Uterus (tissue), 2 donors: ENCODE measurements around the gene TRPV6.

Experiments
- POLR2A ChIP-seq, 2 donors: fragments of 450-650 bp; IDR thresholded peaks; one replicate each; pipeline ENCODE4 v1.6.1; 2016; ENCODE audit warnings: antibody characterized with exemption in 2 of 2, mild to moderate bottlenecking in 1 of 2, moderate library complexity in 1 of 2
- TF ChIP-seq, protein P1 (sequence below), 4 experiments: fragments of 200-600 bp in 2 of 4; fragments of 450-650 bp in 2 of 4; sonication (generic) in 2 of 4; IDR thresholded peaks; one replicate each; pipeline ENCODE4 v1.5.1; 2016 to 2019; ENCODE audit warnings: antibody characterized with exemption in 4 of 4, mild to moderate bottlenecking in 2 of 4, moderate library complexity in 1 of 4

DNA sequence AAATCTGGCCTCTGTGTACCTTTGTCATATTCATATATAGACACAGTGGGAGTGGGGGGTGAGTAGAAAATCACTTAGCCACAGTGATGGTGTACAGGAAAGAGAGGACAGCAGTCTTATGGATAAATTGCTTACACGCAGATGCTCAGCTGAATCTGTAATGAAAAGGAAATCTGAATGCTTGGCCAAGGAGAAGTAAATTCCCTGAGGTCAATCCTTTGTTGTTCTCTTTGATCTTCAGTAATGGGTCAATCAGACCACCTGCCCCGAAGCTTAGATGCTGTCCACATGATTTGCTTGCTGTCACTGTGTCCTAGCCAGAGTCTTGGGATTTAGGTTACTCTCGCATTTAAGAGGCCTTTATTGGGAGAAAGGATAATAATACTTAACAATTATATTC is 49.1 kb downstream of the TRPV6 start:
- TF ChIP-seq, protein P1, sequence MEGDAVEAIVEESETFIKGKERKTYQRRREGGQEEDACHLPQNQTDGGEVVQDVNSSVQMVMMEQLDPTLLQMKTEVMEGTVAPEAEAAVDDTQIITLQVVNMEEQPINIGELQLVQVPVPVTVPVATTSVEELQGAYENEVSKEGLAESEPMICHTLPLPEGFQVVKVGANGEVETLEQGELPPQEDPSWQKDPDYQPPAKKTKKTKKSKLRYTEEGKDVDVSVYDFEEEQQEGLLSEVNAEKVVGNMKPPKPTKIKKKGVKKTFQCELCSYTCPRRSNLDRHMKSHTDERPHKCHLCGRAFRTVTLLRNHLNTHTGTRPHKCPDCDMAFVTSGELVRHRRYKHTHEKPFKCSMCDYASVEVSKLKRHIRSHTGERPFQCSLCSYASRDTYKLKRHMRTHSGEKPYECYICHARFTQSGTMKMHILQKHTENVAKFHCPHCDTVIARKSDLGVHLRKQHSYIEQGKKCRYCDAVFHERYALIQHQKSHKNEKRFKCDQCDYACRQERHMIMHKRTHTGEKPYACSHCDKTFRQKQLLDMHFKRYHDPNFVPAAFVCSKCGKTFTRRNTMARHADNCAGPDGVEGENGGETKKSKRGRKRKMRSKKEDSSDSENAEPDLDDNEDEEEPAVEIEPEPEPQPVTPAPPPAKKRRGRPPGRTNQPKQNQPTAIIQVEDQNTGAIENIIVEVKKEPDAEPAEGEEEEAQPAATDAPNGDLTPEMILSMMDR (IDR thresholded peaks at IDR 0.05) = no peak
- no peak for TF ChIP-seq POLR2A (IDR thresholded peaks at IDR 0.05)
